Measurements from ENCODE around the gene RELL2. TPM values are rescaled to one million over a fixed set of nuclear protein-coding genes. Genes with fewer than 3 reads are reported as not detected.

The RELL2 gene
- total RNA-seq, 1 experiment from 2014 or later: 20.4 TPM

GRCh38 chr5:141628175-141628788 lies 8.5 kb upstream of the RELL2 start:
- Histone ChIP-seq H3K79me2 (ENCODE audit: low read length) (peaks cover 50% of the 10 kb centered on the region), H3K27ac (ENCODE audit: low read length) (no peak overlapping the region), H3K9me3 (ENCODE audit: low read length) (no peaks in the 10 kb centered on the region), H3K9ac (ENCODE audit: low read length) (no peak overlapping the region), H2AFZ (ENCODE audit: low read length) (no peak overlapping the region), H3K36me3 (ENCODE audit: insufficient read depth, low read length) (peaks cover 59% of the 10 kb centered on the region; the same call in 1 of the 2 replicates), H3K4me1 (ENCODE audit: low read length) (peaks cover 5% of the 10 kb centered on the region), H3K4me3 (ENCODE audit: low read length) (no peak overlapping the region), H3K4me2 (ENCODE audit: low read depth, low read length, poor library complexity, severe bottlenecking) (no peak overlapping the region), H4K20me1 (ENCODE audit: insufficient read depth, low read depth, low read length) (0 out of 2 replicates have a peak, but pooled peaks cover 10% of the 10 kb centered on the region), H3K27me3 (ENCODE audit: low read length) (no peaks in the 10 kb centered on the region), H3K9me2 (replicated peaks; ENCODE audit: insufficient read depth, low read length) (no peaks in the 10 kb centered on the region)
- DNase-seq: no peak

DNA sequence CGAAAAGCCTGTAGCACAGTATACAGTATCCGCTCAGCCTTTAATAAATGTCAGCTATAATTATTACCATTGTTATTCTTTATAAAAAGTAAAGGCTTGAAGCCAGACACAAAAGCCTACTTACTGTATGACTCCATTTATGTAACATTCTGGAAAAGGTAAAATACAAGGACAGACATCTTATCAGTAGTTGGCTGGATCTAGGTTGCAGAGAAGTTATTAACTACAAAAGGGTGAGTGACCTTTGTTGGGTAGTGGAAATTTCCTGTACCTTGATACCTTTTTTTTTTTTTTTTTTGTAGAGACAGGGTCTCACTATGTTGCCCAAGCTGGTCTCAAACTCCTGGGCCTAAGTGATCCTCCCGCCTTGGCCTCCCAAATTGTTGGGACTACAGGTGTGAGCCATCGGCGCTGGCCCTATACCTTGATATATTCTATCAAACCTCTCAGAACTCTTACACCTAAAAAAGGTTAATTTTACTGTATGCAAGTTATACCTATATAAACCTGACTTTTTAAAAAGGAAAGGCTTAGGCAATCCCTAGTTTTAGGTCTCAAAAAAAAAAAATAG lies 6.1 kb upstream of the RELL2 start:
- Histone ChIP-seq H3K36me3 (ENCODE audit: insufficient read depth, low read length) (peaks cover 59% of the 10 kb centered on the region; the same call in 1 of the 2 replicates), H2AFZ (ENCODE audit: low read length) (no peak overlapping the region), H3K9ac (ENCODE audit: low read length) (no peak overlapping the region), H3K27ac (ENCODE audit: low read length) (no peak overlapping the region), H3K27me3 (ENCODE audit: low read length) (no peaks in the 10 kb centered on the region), H3K9me2 (replicated peaks; ENCODE audit: insufficient read depth, low read length) (no peaks in the 10 kb centered on the region), H3K79me2 (ENCODE audit: low read length) (peaks cover 69% of the 10 kb centered on the region), H3K4me2 (ENCODE audit: low read depth, low read length, poor library complexity, severe bottlenecking) (no peak overlapping the region), H3K9me3 (ENCODE audit: low read length) (no peaks in the 10 kb centered on the region), H4K20me1 (ENCODE audit: insufficient read depth, low read depth, low read length) (peaks cover 26% of the 10 kb centered on the region), H3K4me3 (ENCODE audit: low read length) (no peak overlapping the region), H3K4me1 (ENCODE audit: low read length) (peaks cover 18% of the 10 kb centered on the region)
- no peak for DNase-seq

DNA sequence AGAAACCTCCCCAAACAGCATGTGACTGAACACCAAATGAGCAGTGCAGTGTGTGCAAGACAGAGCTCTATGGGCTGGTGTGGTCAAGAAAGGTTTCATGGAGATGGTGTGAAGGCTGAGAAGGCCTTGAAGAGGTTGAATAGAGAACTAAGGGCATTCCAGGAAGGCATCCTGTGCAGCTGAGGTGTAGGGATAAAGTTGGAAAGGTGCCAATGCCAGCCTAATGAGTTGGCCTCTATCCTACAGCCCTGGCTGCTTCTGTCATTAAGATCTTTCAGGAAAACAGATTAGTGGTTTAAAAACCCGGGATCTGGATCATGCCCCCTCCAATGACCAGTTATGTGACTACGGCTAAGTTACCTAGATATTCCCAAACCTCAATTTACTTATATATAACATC lies 4.1 kb upstream of the RELL2 start:
- DNase-seq: no peak
- peaks cover 22% of the 10 kb centered on the region for H3K4me1 ChIP-seq (ENCODE audit: low read length)
- H3K9me3 ChIP-seq (ENCODE audit: low read length): no peaks in the 10 kb centered on the region
- H3K9me2 ChIP-seq (replicated peaks; ENCODE audit: insufficient read depth, low read length): no peaks in the 10 kb centered on the region
- peaks cover 35% of the 10 kb centered on the region for H4K20me1 ChIP-seq (ENCODE audit: insufficient read depth, low read depth, low read length)
- H3K27ac ChIP-seq (ENCODE audit: low read length): no peak overlapping the region
- H2AFZ ChIP-seq (ENCODE audit: low read length): no peak overlapping the region
- peaks cover 85% of the 10 kb centered on the region for H3K79me2 ChIP-seq (ENCODE audit: low read length)
- H3K4me3 ChIP-seq (ENCODE audit: low read length): no peak overlapping the region
- peaks cover 53% of the 10 kb centered on the region; the same call in 1 of the 2 replicates for H3K36me3 ChIP-seq (ENCODE audit: insufficient read depth, low read length)
- H3K4me2 ChIP-seq (ENCODE audit: low read depth, low read length, poor library complexity, severe bottlenecking): no peak overlapping the region
- H3K27me3 ChIP-seq (ENCODE audit: low read length): no peaks in the 10 kb centered on the region
- H3K9ac ChIP-seq (ENCODE audit: low read length): no peak overlapping the region

GRCh38 chr5:141633871-141634561 lies 2.8 kb upstream of the RELL2 start:
- DNase-seq: no peak
- H3K4me2 ChIP-seq (ENCODE audit: low read depth, low read length, poor library complexity, severe bottlenecking): peak overlapping the region; percentile 95
- no peak overlapping the region for H2AFZ ChIP-seq (ENCODE audit: low read length)
- no peak overlapping the region for H3K9ac ChIP-seq (ENCODE audit: low read length)
- H3K9me3 ChIP-seq (ENCODE audit: low read length): no peaks in the 10 kb centered on the region
- peaks cover 88% of the 10 kb centered on the region for H3K79me2 ChIP-seq (ENCODE audit: low read length)
- H4K20me1 ChIP-seq (ENCODE audit: insufficient read depth, low read depth, low read length): peaks cover 35% of the 10 kb centered on the region
- no peak overlapping the region for H3K27ac ChIP-seq (ENCODE audit: low read length)
- no peaks in the 10 kb centered on the region for H3K27me3 ChIP-seq (ENCODE audit: low read length)
- no peaks in the 10 kb centered on the region for H3K9me2 ChIP-seq (replicated peaks; ENCODE audit: insufficient read depth, low read length)
- H3K36me3 ChIP-seq (ENCODE audit: insufficient read depth, low read length): peaks cover 49% of the 10 kb centered on the region
- peaks cover 34% of the 10 kb centered on the region for H3K4me1 ChIP-seq (ENCODE audit: low read length)
- H3K4me3 ChIP-seq (ENCODE audit: low read length): no peak overlapping the region

DNA sequence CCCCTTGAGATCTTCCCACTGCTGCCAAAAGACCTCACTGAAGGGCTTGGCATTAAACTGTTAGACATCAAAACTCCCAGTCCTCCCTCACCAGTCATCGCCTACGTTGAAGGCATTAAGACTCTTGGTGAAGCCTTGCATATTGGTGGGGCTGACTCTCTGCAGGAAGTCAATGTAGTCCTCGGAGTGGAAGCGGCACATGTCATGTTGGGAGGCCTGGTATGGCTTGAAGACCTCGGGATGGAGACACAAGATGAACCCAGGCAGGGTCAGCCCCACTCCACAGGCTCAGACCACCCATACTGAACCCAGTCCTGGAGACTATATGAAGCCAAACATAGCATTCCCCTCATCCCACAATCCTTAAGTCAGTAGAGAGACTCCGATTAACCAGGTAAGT lies 2.1 kb upstream of the RELL2 start:
- H3K4me1 ChIP-seq (ENCODE audit: low read length): peaks cover 34% of the 10 kb centered on the region
- peaks cover 81% of the 10 kb centered on the region for H3K79me2 ChIP-seq (ENCODE audit: low read length)
- no peaks in the 10 kb centered on the region for H3K9me3 ChIP-seq (ENCODE audit: low read length)
- H3K9me2 ChIP-seq (replicated peaks; ENCODE audit: insufficient read depth, low read length): no peaks in the 10 kb centered on the region
- H3K36me3 ChIP-seq (ENCODE audit: insufficient read depth, low read length): peaks cover 48% of the 10 kb centered on the region
- H4K20me1 ChIP-seq (ENCODE audit: insufficient read depth, low read depth, low read length): peaks cover 32% of the 10 kb centered on the region
- no peaks in the 10 kb centered on the region for H3K27me3 ChIP-seq (ENCODE audit: low read length)
- peak overlapping the region; percentile 95 for H3K4me2 ChIP-seq (ENCODE audit: low read depth, low read length, poor library complexity, severe bottlenecking)
- peak overlapping the region; percentile 95; the same call in 1 of the 2 replicates for H3K4me3 ChIP-seq (ENCODE audit: low read length)
- no peak for DNase-seq
- H3K27ac ChIP-seq (ENCODE audit: low read length): no peak overlapping the region
- peak overlapping the region; percentile 92 for H3K9ac ChIP-seq (ENCODE audit: low read length)
- no peak overlapping the region for H2AFZ ChIP-seq (ENCODE audit: low read length)

GRCh38 chr5:141635646-141636045 lies 1.2 kb upstream of the RELL2 start:
- peak overlapping the region; percentile 95 for H3K4me3 ChIP-seq (ENCODE audit: low read length)
- H3K9me3 ChIP-seq (ENCODE audit: low read length): no peaks in the 10 kb centered on the region
- peaks cover 26% of the 10 kb centered on the region for H4K20me1 ChIP-seq (ENCODE audit: insufficient read depth, low read depth, low read length)
- no peak for DNase-seq
- H3K9me2 ChIP-seq (replicated peaks; ENCODE audit: insufficient read depth, low read length): no peaks in the 10 kb centered on the region
- peak overlapping the region; percentile 95 for H3K4me2 ChIP-seq (ENCODE audit: low read depth, low read length, poor library complexity, severe bottlenecking)
- no peak overlapping the region for H3K27ac ChIP-seq (ENCODE audit: low read length)
- H3K4me1 ChIP-seq (ENCODE audit: low read length): peaks cover 34% of the 10 kb centered on the region
- H3K27me3 ChIP-seq (ENCODE audit: low read length): no peaks in the 10 kb centered on the region
- H3K9ac ChIP-seq (ENCODE audit: low read length): peak overlapping the region; percentile 92
- H3K36me3 ChIP-seq (ENCODE audit: insufficient read depth, low read length): peaks cover 40% of the 10 kb centered on the region
- H2AFZ ChIP-seq (ENCODE audit: low read length): no peak overlapping the region
- H3K79me2 ChIP-seq (ENCODE audit: low read length): peaks cover 71% of the 10 kb centered on the region

GRCh38 chr5:141636106-141636412 lies 738 bp upstream of the RELL2 start:
- peak overlapping the region; percentile 95 for H3K4me3 ChIP-seq (ENCODE audit: low read length)
- H3K79me2 ChIP-seq (ENCODE audit: low read length): peaks cover 67% of the 10 kb centered on the region
- peaks cover 37% of the 10 kb centered on the region for H3K36me3 ChIP-seq (ENCODE audit: insufficient read depth, low read length)
- peak overlapping the region; percentile 92 for H3K9ac ChIP-seq (ENCODE audit: low read length)
- H3K27me3 ChIP-seq (ENCODE audit: low read length): no peaks in the 10 kb centered on the region
- no peak for DNase-seq
- H3K4me1 ChIP-seq (ENCODE audit: low read length): peaks cover 34% of the 10 kb centered on the region
- peak overlapping the region; percentile 95 for H3K4me2 ChIP-seq (ENCODE audit: low read depth, low read length, poor library complexity, severe bottlenecking)
- H3K9me2 ChIP-seq (replicated peaks; ENCODE audit: insufficient read depth, low read length): no peaks in the 10 kb centered on the region
- H4K20me1 ChIP-seq (ENCODE audit: insufficient read depth, low read depth, low read length): peaks cover 26% of the 10 kb centered on the region
- H3K27ac ChIP-seq (ENCODE audit: low read length): peak overlapping the region; percentile 58; the same call in 1 of the 2 replicates
- no peak overlapping the region for H2AFZ ChIP-seq (ENCODE audit: low read length)
- H3K9me3 ChIP-seq (ENCODE audit: low read length): no peaks in the 10 kb centered on the region

GRCh38 chr5:141637123-141637766 lies 448 bp downstream of the RELL2 start:
- Histone ChIP-seq H3K36me3 (ENCODE audit: insufficient read depth, low read length) (peaks cover 30% of the 10 kb centered on the region), H3K79me2 (ENCODE audit: low read length) (peaks cover 56% of the 10 kb centered on the region)

More at GRCh38 chr5:141637123-141637766, 448 bp downstream of the RELL2 start:
- Histone ChIP-seq H3K9ac (ENCODE audit: low read length) (peak overlapping the region; percentile 92), H2AFZ (ENCODE audit: low read length) (no peak overlapping the region; the same call in 1 of the 2 replicates), H3K4me1 (ENCODE audit: low read length) (peaks cover 34% of the 10 kb centered on the region), H3K4me2 (ENCODE audit: low read depth, low read length, poor library complexity, severe bottlenecking) (peak overlapping the region; percentile 95), H3K27ac (ENCODE audit: low read length) (peak overlapping the region; percentile 74), H4K20me1 (ENCODE audit: insufficient read depth, low read depth, low read length) (peaks cover 26% of the 10 kb centered on the region), H3K9me3 (ENCODE audit: low read length) (no peaks in the 10 kb centered on the region), H3K9me2 (replicated peaks; ENCODE audit: insufficient read depth, low read length) (no peaks in the 10 kb centered on the region), H3K27me3 (ENCODE audit: low read length) (no peaks in the 10 kb centered on the region), H3K4me3 (ENCODE audit: low read length) (peak overlapping the region; percentile 95)
- peak; percentile 78 for DNase-seq
